ENCODE data around the gene PCLO.
"Not testable (repeated sequence)": the region's sequence is repeated elsewhere in the genome, so short reads cannot be mapped to it uniquely, and the experiment has no call there.

PCLO gene

GRCh38 chr7:83141927-83142326 lies 20.8 kb downstream of the PCLO start:
- DNase-seq (ENCODE audit: low spot score): no peak

- no peak for DNase-seq (ENCODE audit: low spot score)
Measured at GRCh38 chr7:83130623-83131545, 31.8 kb downstream of the PCLO start.

GRCh38 chr7:83130191-83130590 lies 32.5 kb downstream of the PCLO start:
- DNase-seq (ENCODE audit: low spot score): no peak

- DNase-seq (ENCODE audit: low spot score): no peak
Measured at GRCh38 chr7:83119494-83119893, 43.2 kb downstream of the PCLO start.

GRCh38 chr7:83119026-83119382 lies 43.7 kb downstream of the PCLO start:
- no peak for DNase-seq (ENCODE audit: low spot score)

- no peak for DNase-seq (ENCODE audit: low spot score)
Measured at GRCh38 chr7:83118347-83119025, 44.2 kb downstream of the PCLO start.

- no peak for DNase-seq (ENCODE audit: low spot score)
Measured at GRCh38 chr7:83117466-83117865, 45.2 kb downstream of the PCLO start.

GRCh38 chr7:83111391-83111790 lies 51.3 kb downstream of the PCLO start:
- DNase-seq (ENCODE audit: low spot score): no peak

GRCh38 chr7:83109352-83109751 lies 53.3 kb downstream of the PCLO start:
- DNase-seq (ENCODE audit: low spot score): no peak

GRCh38 chr7:83105948-83106347 lies 56.7 kb downstream of the PCLO start:
- no peak for DNase-seq (ENCODE audit: low spot score)

- no peak for DNase-seq (ENCODE audit: low spot score)
Measured at GRCh38 chr7:83105063-83105462, 57.6 kb downstream of the PCLO start.

- DNase-seq (ENCODE audit: low spot score): no peak
Measured at GRCh38 chr7:83101530-83101929, 61.2 kb downstream of the PCLO start.

GRCh38 chr7:83096065-83096580 lies 66.6 kb downstream of the PCLO start:
- no peak for DNase-seq (ENCODE audit: low spot score)

- DNase-seq (ENCODE audit: low spot score): no peak
Measured at GRCh38 chr7:83085299-83085698, 77.4 kb downstream of the PCLO start.

- DNase-seq (ENCODE audit: low spot score): not testable (repeated sequence)
Measured at GRCh38 chr7:83079879-83080278, 82.8 kb downstream of the PCLO start.

GRCh38 chr7:83077328-83077727 lies 85.4 kb downstream of the PCLO start:
- no peak for DNase-seq (ENCODE audit: low spot score)

GRCh38 chr7:83072576-83073517 lies 89.8 kb downstream of the PCLO start:
- DNase-seq (ENCODE audit: low spot score): no peak

GRCh38 chr7:83065714-83066113 lies 97.0 kb downstream of the PCLO start:
- no peak for DNase-seq (ENCODE audit: low spot score)

- no peak for DNase-seq (ENCODE audit: low spot score)
Measured at GRCh38 chr7:83060218-83060617, 102.5 kb downstream of the PCLO start.

- DNase-seq (ENCODE audit: low spot score): no peak
Measured at GRCh38 chr7:83058667-83059066, 104.0 kb downstream of the PCLO start.

- DNase-seq (ENCODE audit: low spot score): no peak
Measured at GRCh38 chr7:83055197-83055596, 107.5 kb downstream of the PCLO start.

- no peak for DNase-seq (ENCODE audit: low spot score)
Measured at GRCh38 chr7:83054472-83054871, 108.2 kb downstream of the PCLO start.
